B cell (primary cell): Measurements from ENCODE around the gene PHRF1. TPM values are rescaled to one million over a fixed set of nuclear protein-coding genes. Genes with fewer than 3 reads are reported as not detected.

Source experiments
- ATAC-seq: fragments of 200-7000 bp; cut with Tn5 transposase; one replicate; pipeline ENCODE4 v1.10.0; 2021; ENCODE audit warnings: low read depth, mild to moderate bottlenecking, moderate number of reproducible peaks, moderate library complexity
- CTCF ChIA-PET: fragments of 350-600 bp; sonication (Branson Sonifier 250); formaldehyde crosslinking; loops from one replicate; lab custom pipeline; 2021; ENCODE audit warnings: antibody characterized with exemption, inconsistent platforms; lab: Charles Lee
- POLR2A ChIA-PET: fragments of 350-600 bp; sonication (Branson Sonifier 250); formaldehyde crosslinking; loops from one replicate; lab custom pipeline; 2021; ENCODE audit warnings: antibody characterized with exemption; lab: Charles Lee
- DNase-seq: peaks from one replicate; pipeline ENCODE4 v3.0.0; 2013
- H2AFZ ChIP-seq: 2 replicates; pipeline ENCODE4 v1.6.1; 2012; ENCODE audit warnings: mild to moderate bottlenecking, low read depth, low read length; ENCODE audit not compliant: insufficient read depth, poor library complexity, severe bottlenecking
- H3K27ac ChIP-seq, 2 donors: 1 replicate in 1 of 2; 2 replicates in 1 of 2; pipeline ENCODE4 v1.5.1; 2012 to 2013; ENCODE audit warnings: low read length in 2 of 2, mild to moderate bottlenecking in 2 of 2, moderate library complexity in 1 of 2
- H3K27me3 ChIP-seq, 4 experiments: fragments of 200-600 bp in 1 of 4; sonication (generic) in 1 of 4; replicated peaks in 1 of 4; 1 replicate in 2 of 4; 2 replicates in 2 of 4; pipeline versions ENCODE4 v1.6.1 to v1.7.0; 2013 to 2016; ENCODE audit warnings: low read length in 3 of 4, mild to moderate bottlenecking in 2 of 4, mixed read lengths in 1 of 4, moderate library complexity in 1 of 4; ENCODE audit not compliant: insufficient read depth in 4 of 4, control insufficient read depth in 3 of 4; ENCODE audit errors: control extremely low read depth in 1 of 4
- H3K36me3 ChIP-seq, 2 experiments: replicated peaks in 1 of 2; 1 replicate in 1 of 2; 2 replicates in 1 of 2; pipeline versions ENCODE4 v1.6.1 to v1.7.1; 2013; ENCODE audit warnings: low read length in 1 of 2; ENCODE audit not compliant: insufficient read depth in 2 of 2, control insufficient read depth in 1 of 2; ENCODE audit errors: control extremely low read depth in 1 of 2, extremely low read depth in 1 of 2
- H3K4me1 ChIP-seq, 2 donors: fragments of 200-600 bp in 1 of 2; sonication (generic) in 1 of 2; 1 replicate in 1 of 2; 2 replicates in 1 of 2; pipeline versions ENCODE4 v1.5.1 to v1.6.1; 2013 to 2017; ENCODE audit warnings: low read length in 2 of 2; ENCODE audit not compliant: control insufficient read depth in 2 of 2, insufficient read depth in 2 of 2
- H3K4me2 ChIP-seq: replicated peaks from 2 replicates; pipeline ENCODE3; 2012; ENCODE audit warnings: mild to moderate bottlenecking, low read depth, low read length; ENCODE audit not compliant: poor library complexity, severe bottlenecking
- H3K4me3 ChIP-seq, 5 experiments: fragments of 200-600 bp in 1 of 5; sonication (generic) in 1 of 5; 1 replicate in 3 of 5; 2 replicates in 2 of 5; pipeline versions ENCODE4 v1.5.1 to v1.7.0; 2011 to 2016; ENCODE audit warnings: low read length in 4 of 5, mild to moderate bottlenecking in 4 of 5, low read depth in 2 of 5, control low read depth in 1 of 5, moderate library complexity in 1 of 5; ENCODE audit not compliant: insufficient read depth in 1 of 5; ENCODE audit errors: control extremely low read depth in 1 of 5, extremely low read depth in 1 of 5
- H3K79me2 ChIP-seq: fragments of 200-600 bp; sonication (generic); one replicate; pipeline ENCODE4 v1.6.0; 2016; ENCODE audit warnings: low read length; ENCODE audit not compliant: control insufficient read depth, insufficient read depth
- H3K9ac ChIP-seq: fragments of 200-600 bp; sonication (generic); 2 replicates; pipeline ENCODE4 v1.6.1; 2017; ENCODE audit warnings: mild to moderate bottlenecking, low read length, moderate library complexity
- H3K9me3 ChIP-seq, 3 donors: one replicate each; pipeline versions ENCODE4 v1.6.1 to v1.7.1; 2013; ENCODE audit warnings: low read length in 2 of 3; ENCODE audit not compliant: control insufficient read depth in 2 of 3, insufficient read depth in 1 of 3; ENCODE audit errors: control extremely low read depth in 1 of 3
- H4K20me1 ChIP-seq: 2 replicates; pipeline ENCODE4 v1.6.0; 2012; ENCODE audit warnings: mild to moderate bottlenecking, low read length; ENCODE audit not compliant: insufficient read depth, control insufficient read depth, poor library complexity, severe bottlenecking
- H3K27ac Mint-ChIP-seq: one replicate; pipeline ENCODE4 v1.8.0; 2021; ENCODE audit warnings: mixed read lengths
- H3K27me3 Mint-ChIP-seq: one replicate; pipeline ENCODE4 v1.8.0; 2021; ENCODE audit warnings: mixed read lengths
- H3K4me1 Mint-ChIP-seq: one replicate; pipeline ENCODE4 v1.8.0; 2021; ENCODE audit warnings: mixed read lengths
- H3K4me3 Mint-ChIP-seq: one replicate; pipeline ENCODE4 v1.8.0; 2021; ENCODE audit warnings: mixed read lengths
- H3K9me3 Mint-ChIP-seq: one replicate; pipeline ENCODE4 v1.8.0; 2022; ENCODE audit warnings: mixed read lengths; ENCODE audit not compliant: insufficient read depth
- EZH2 ChIP-seq: IDR thresholded peaks from 2 replicates; pipeline ENCODE4 v1.6.1; 2012; ENCODE audit warnings: borderline replicate concordance, low read depth, mild to moderate bottlenecking, moderate library complexity, low read length; ENCODE audit not compliant: insufficient read depth, poor library complexity, severe bottlenecking
- WGBS: methylation state at CpG from one replicate; pipeline ENCODE4 v1.1.5; 2013; ENCODE audit warnings: missing lambda C conversion rate; ENCODE audit not compliant: insufficient coverage; 5-methylcytosine and 5-hydroxymethylcytosine counted together
- intact Hi-C: fragments of 100-400 bp; cut with micrococcal nuclease; formaldehyde crosslinking; loops from one replicate; pipeline ENCODE4 v1.10.0; 2022
- polyA plus RNA-seq: library from polyadenylated mRNA; depleted of rRNA; stranded (reverse); fragments of >200 nt; gene quantifications from 2 replicates; pipeline ENCODE4 v1.2.3, GENCODE V29; 2012
- total RNA-seq, 2 donors: library from RNA; stranded (reverse); fragments of 120-200 nt in 1 of 2; gene quantifications; 1 replicate in 1 of 2; 2 replicates in 1 of 2; pipeline versions ENCODE4 v1.2.3 to v1.2.4, GENCODE V29; 2013 to 2022
- TF ChIP-seq, protein P1 (sequence below): fragments of 200-600 bp; IDR thresholded peaks from one replicate; pipeline ENCODE4 v1.8.0; 2022; ENCODE audit warnings: antibody characterized with exemption, mild to moderate bottlenecking

Gene PHRF1
- total and polyA plus RNA-seq, 2 donors (not counting 1 experiment from before 2014, with no cell fraction given), result 22.3 to 57.9 TPM

GRCh38 chr11:640021-640706 is 63.9 kb downstream of the PHRF1 start:
- DNase-seq (peak; percentile 50), ATAC-seq (peak; percentile 44)
- H3K9me3 Mint-ChIP-seq, result no peaks in the 10 kb centered on the region
- H3K9ac ChIP-seq, result no peak overlapping the region
- H3K27ac Mint-ChIP-seq, result peak overlapping the region; percentile 70
- intact Hi-C loops, result no loop called here
- H3K4me1 Mint-ChIP-seq, result peaks cover 21% of the 10 kb centered on the region
- ChIA-PET POLR2A (interaction anchor here (0.6 kb wide), 1 partner anchor 14 kb away, joined by 3 read pairs; no protein-coding TSS in a partner anchor), CTCF (no interaction called here)
- no peak for TF ChIP-seq EZH2
- TF ChIP-seq, protein P1, sequence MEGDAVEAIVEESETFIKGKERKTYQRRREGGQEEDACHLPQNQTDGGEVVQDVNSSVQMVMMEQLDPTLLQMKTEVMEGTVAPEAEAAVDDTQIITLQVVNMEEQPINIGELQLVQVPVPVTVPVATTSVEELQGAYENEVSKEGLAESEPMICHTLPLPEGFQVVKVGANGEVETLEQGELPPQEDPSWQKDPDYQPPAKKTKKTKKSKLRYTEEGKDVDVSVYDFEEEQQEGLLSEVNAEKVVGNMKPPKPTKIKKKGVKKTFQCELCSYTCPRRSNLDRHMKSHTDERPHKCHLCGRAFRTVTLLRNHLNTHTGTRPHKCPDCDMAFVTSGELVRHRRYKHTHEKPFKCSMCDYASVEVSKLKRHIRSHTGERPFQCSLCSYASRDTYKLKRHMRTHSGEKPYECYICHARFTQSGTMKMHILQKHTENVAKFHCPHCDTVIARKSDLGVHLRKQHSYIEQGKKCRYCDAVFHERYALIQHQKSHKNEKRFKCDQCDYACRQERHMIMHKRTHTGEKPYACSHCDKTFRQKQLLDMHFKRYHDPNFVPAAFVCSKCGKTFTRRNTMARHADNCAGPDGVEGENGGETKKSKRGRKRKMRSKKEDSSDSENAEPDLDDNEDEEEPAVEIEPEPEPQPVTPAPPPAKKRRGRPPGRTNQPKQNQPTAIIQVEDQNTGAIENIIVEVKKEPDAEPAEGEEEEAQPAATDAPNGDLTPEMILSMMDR, result no peak
- peak overlapping the region; percentile 80 for H3K4me3 Mint-ChIP-seq
- H3K4me2 ChIP-seq, result peak overlapping the region; percentile 76
- H3K4me3 ChIP-seq, result peak overlapping the region in 1 of 5 experiments; percentile 41
- peaks cover 0 to 7% (median 0%) of the 10 kb centered on the region in 3 donors for H3K9me3 ChIP-seq
- peaks cover 24 to 28% of the 10 kb centered on the region in 2 donors for H3K4me1 ChIP-seq
- H4K20me1 ChIP-seq, result peaks cover 16% of the 10 kb centered on the region
- H3K36me3 ChIP-seq, result no peaks in the 10 kb centered on the region
- H2AFZ ChIP-seq, result no peak overlapping the region
- peaks cover 23% of the 10 kb centered on the region for H3K27me3 Mint-ChIP-seq
- H3K27me3 ChIP-seq, result peaks cover 0 to 38% (median 20%) of the 10 kb centered on the region in 4 experiments
- peaks cover 2% of the 10 kb centered on the region for H3K79me2 ChIP-seq
- H3K27ac ChIP-seq, result no peak overlapping the region
- 5% methylated on average over 56 of the region's 69 CpGs for WGBS

- Histone ChIP-seq H2AFZ (no peak overlapping the region), H3K4me3 (no peak overlapping the region), H3K4me1 (peaks cover 24 to 34% of the 10 kb centered on the region in 2 donors), H3K9me3 (peaks cover 0 to 7% (median 0%) of the 10 kb centered on the region in 3 donors), H3K27ac (no peak overlapping the region), H3K27me3 (peaks cover 0 to 31% (median 17%) of the 10 kb centered on the region in 4 experiments), H3K79me2 (peaks cover 2% of the 10 kb centered on the region), H3K9ac (no peak overlapping the region), H4K20me1 (peaks cover 16% of the 10 kb centered on the region), H3K4me2 (no peak overlapping the region), H3K36me3 (no peaks in the 10 kb centered on the region)
- POLR2A ChIA-PET, result no interaction called here
- H3K27me3 Mint-ChIP-seq, result peaks cover 13% of the 10 kb centered on the region
- no peaks in the 10 kb centered on the region for H3K9me3 Mint-ChIP-seq
- no peak overlapping the region for H3K4me3 Mint-ChIP-seq
- intact Hi-C loops, result no loop called here
- WGBS, result 94% methylated on average over 15 of the region's 19 CpGs
- CTCF ChIA-PET, result no interaction called here
- H3K27ac Mint-ChIP-seq, result no peak overlapping the region
- TF ChIP-seq, protein P1, result no peak
- peaks cover 22% of the 10 kb centered on the region for H3K4me1 Mint-ChIP-seq
- ATAC-seq, result no peak
- no peak for DNase-seq
Measured at GRCh38 chr11:641806-642370, 65.6 kb downstream of the PHRF1 start.
